K562 (cell line): ENCODE data around the gene CALCA. TPM values are rescaled to one million over a fixed set of nuclear protein-coding genes. Genes with fewer than 3 reads are reported as not detected.

Experiments
- CBX1 ChIP-seq: sonication (generic); IDR thresholded peaks from 2 replicates; pipeline ENCODE4 v1.6.1; 2016; ENCODE audit warnings: antibody characterized with exemption, low read depth, mild to moderate bottlenecking
- HOXB6 ChIP-seq: fragments of 250-450 bp; sonication (Bioruptor Pico); IDR thresholded peaks from 2 replicates; pipeline ENCODE4 v1.5.1; 2022; ENCODE audit warnings: mild to moderate bottlenecking, borderline replicate concordance
- NCOA2 ChIP-seq, 2 experiments: fragments of 450-650 bp; IDR thresholded peaks; 2 replicates each; pipeline ENCODE4 v1.6.1; 2018; ENCODE audit warnings: mild to moderate bottlenecking in 2 of 2, moderate library complexity in 1 of 2; ENCODE audit not compliant: partially characterized antibody in 2 of 2
- NRF1 ChIP-seq, 2 experiments: fragments of 450-650 bp; IDR thresholded peaks in 1 of 2; conservative IDR thresholded peaks in 1 of 2; 2 replicates each; pipeline ENCODE4 v1.6.1; 2014; ENCODE audit warnings: mild to moderate bottlenecking in 2 of 2
- polyA plus RNA-seq, 8 experiments: library from polyadenylated mRNA; depleted of rRNA in 4 of 8; stranded (reverse) in 5 of 8; unstranded in 3 of 8; fragments of >200 nt; fragmentation: Nextera tagmentation in 2 of 8; fragmentation: Illumina TruSeq in 1 of 8; extraction: Ambion mirVana in 2 of 8; extraction: Trizol in 1 of 8; gene quantifications; 2 replicates each; pipeline versions ENCODE4 v1.2.1 to v1.2.3, GENCODE V29; 2011 to 2014; ENCODE audit warnings: inconsistent platforms in 1 of 8, missing spikeins in 1 of 8
- total RNA-seq, 7 experiments: library from RNA; depleted of rRNA in 6 of 7; stranded (reverse); fragments of >200 nt in 6 of 7; fragmentation: Illumina TruSeq in 2 of 7; extraction: Trizol in 2 of 7; gene quantifications; 2 replicates each; pipeline versions ENCODE4 v1.2.1 to v1.2.3, GENCODE V29; 2011 to 2021; ENCODE audit warnings: low replicate concordance in 1 of 7
- TF ChIP-seq, protein P1 (sequence below): fragments of 250-450 bp; sonication (Bioruptor Pico); IDR thresholded peaks from 2 replicates; pipeline ENCODE4 v1.5.0; 2020; ENCODE audit warnings: mild to moderate bottlenecking
- TF ChIP-seq, protein P2 (sequence below), 3 experiments: IDR thresholded peaks in 2 of 3; conservative IDR thresholded peaks in 1 of 3; 2 replicates each; pipeline ENCODE4 v1.5.1; 2011 to 2012; ENCODE audit warnings: low read length in 3 of 3, mild to moderate bottlenecking in 3 of 3, control low read depth in 2 of 3, improper control_type of control experiment in 1 of 3, inconsistent platforms in 1 of 3, low read depth in 1 of 3, mixed read lengths in 1 of 3, moderate library complexity in 1 of 3; ENCODE audit not compliant: insufficient read depth in 2 of 3
- TF ChIP-seq, protein P3 (sequence below): sonication (generic); formaldehyde crosslinking; IDR thresholded peaks from 2 replicates; pipeline ENCODE4 v1.8.0; 2023; ENCODE audit warnings: mild to moderate bottlenecking, missing genetic modification reagents

Gene CALCA
- total and polyA plus RNA-seq, 9 of the 15 experiments (the other 6 are each of a cell fraction or from before 2014, with no cell fraction given), result 0.07 TPM; not detected in 8

DNA sequence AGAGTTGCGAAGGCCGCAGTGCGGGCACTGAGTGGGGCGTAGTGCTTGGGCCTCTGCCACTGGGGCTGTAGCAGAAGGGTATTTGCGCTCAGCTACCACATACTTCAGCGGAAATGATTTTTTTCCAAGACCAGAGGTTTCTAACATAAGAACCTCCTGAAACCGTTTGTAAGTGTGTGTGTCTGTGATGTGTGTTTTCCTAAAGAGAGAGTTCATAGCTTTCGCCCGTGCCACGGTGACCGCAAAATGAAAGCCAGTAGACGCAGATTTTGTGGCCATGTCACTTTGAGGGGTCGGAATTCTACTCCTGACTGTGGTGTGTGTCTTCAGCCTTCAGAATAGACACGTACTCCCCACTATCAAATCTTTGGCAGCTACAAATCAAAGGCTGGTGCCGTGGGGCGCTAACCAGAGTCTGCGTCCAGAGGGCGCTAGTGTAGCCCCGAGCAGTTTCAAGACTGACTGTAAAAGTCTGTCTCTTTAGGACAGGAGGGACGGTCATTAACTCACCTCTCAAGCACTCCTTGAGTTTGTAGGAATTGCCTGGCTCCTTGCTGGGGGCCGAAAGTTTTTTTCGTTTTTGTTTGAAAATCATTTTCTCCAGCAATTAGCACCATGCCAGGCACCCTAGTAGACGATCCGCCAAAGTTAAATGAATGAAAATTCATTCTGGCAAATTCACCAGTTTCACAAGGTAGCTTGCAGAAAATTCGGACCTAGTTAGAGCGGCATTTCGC is 2.5 kb upstream of the CALCA start (continued):
- TF ChIP-seq, protein P1, sequence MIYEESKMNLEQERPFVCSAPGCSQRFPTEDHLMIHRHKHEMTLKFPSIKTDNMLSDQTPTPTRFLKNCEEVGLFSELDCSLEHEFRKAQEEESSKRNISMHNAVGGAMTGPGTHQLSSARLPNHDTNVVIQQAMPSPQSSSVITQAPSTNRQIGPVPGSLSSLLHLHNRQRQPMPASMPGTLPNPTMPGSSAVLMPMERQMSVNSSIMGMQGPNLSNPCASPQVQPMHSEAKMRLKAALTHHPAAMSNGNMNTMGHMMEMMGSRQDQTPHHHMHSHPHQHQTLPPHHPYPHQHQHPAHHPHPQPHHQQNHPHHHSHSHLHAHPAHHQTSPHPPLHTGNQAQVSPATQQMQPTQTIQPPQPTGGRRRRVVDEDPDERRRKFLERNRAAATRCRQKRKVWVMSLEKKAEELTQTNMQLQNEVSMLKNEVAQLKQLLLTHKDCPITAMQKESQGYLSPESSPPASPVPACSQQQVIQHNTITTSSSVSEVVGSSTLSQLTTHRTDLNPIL (CRISPR knock-in tag), result no peak
- TF ChIP-seq, protein P2, sequence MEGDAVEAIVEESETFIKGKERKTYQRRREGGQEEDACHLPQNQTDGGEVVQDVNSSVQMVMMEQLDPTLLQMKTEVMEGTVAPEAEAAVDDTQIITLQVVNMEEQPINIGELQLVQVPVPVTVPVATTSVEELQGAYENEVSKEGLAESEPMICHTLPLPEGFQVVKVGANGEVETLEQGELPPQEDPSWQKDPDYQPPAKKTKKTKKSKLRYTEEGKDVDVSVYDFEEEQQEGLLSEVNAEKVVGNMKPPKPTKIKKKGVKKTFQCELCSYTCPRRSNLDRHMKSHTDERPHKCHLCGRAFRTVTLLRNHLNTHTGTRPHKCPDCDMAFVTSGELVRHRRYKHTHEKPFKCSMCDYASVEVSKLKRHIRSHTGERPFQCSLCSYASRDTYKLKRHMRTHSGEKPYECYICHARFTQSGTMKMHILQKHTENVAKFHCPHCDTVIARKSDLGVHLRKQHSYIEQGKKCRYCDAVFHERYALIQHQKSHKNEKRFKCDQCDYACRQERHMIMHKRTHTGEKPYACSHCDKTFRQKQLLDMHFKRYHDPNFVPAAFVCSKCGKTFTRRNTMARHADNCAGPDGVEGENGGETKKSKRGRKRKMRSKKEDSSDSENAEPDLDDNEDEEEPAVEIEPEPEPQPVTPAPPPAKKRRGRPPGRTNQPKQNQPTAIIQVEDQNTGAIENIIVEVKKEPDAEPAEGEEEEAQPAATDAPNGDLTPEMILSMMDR (IDR thresholded peaks at IDR 0.05 in 2 of 3, conservative IDR thresholded peaks at IDR 0.05 in 1 of 3; ENCODE audit: insufficient read depth in 2 of 3, low read depth in 1 of 3, low read length in 3 of 3), result peak; percentile 66 to 84 (median 79)
- TF ChIP-seq, protein P3, sequence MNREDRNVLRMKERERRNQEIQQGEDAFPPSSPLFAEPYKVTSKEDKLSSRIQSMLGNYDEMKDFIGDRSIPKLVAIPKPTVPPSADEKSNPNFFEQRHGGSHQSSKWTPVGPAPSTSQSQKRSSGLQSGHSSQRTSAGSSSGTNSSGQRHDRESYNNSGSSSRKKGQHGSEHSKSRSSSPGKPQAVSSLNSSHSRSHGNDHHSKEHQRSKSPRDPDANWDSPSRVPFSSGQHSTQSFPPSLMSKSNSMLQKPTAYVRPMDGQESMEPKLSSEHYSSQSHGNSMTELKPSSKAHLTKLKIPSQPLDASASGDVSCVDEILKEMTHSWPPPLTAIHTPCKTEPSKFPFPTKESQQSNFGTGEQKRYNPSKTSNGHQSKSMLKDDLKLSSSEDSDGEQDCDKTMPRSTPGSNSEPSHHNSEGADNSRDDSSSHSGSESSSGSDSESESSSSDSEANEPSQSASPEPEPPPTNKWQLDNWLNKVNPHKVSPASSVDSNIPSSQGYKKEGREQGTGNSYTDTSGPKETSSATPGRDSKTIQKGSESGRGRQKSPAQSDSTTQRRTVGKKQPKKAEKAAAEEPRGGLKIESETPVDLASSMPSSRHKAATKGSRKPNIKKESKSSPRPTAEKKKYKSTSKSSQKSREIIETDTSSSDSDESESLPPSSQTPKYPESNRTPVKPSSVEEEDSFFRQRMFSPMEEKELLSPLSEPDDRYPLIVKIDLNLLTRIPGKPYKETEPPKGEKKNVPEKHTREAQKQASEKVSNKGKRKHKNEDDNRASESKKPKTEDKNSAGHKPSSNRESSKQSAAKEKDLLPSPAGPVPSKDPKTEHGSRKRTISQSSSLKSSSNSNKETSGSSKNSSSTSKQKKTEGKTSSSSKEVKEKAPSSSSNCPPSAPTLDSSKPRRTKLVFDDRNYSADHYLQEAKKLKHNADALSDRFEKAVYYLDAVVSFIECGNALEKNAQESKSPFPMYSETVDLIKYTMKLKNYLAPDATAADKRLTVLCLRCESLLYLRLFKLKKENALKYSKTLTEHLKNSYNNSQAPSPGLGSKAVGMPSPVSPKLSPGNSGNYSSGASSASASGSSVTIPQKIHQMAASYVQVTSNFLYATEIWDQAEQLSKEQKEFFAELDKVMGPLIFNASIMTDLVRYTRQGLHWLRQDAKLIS (CRISPR knock-in tag), result no peak
- TF ChIP-seq NRF1 (conservative IDR thresholded peaks at IDR 0.05 in 1 of 2, IDR thresholded peaks at IDR 0.05 in 1 of 2) (0 out of 4 replicates have a peak, but pooled peaks of 1 of the 2 experiments have one; percentile 9), NCOA2 (IDR thresholded peaks at IDR 0.05; ENCODE audit: partially characterized antibody in 2 of 2) (no peak), CBX1 (no peak), HOXB6 (CRISPR knock-in tag) (no peak)
